Activated CD8-positive, alpha-beta memory T cell treated with anti-CD3 and anti-CD28 coated beads, Interleukin-2, amount 50 U/mL, for 4 hours (primary cell): ENCODE results near the gene STXBP5.

ENCODE experiments used
- DNase-seq: peaks from one replicate; pipeline ENCODE4 v3.0.0-alpha.2; 2020

STXBP5 gene

GRCh38 chr6:147204060-147204785 is at the start of gene STXBP5:
Gene STXBP5, plus strand, starts transcription at chr6:147204417. Its CDS starts 116 bp downstream, at chr6:147204533.
- DNase-seq = peak; percentile 48

GRCh38 chr6:147154454-147154853 is 49.8 kb upstream of the STXBP5 start:
- no peak for DNase-seq

DNA sequence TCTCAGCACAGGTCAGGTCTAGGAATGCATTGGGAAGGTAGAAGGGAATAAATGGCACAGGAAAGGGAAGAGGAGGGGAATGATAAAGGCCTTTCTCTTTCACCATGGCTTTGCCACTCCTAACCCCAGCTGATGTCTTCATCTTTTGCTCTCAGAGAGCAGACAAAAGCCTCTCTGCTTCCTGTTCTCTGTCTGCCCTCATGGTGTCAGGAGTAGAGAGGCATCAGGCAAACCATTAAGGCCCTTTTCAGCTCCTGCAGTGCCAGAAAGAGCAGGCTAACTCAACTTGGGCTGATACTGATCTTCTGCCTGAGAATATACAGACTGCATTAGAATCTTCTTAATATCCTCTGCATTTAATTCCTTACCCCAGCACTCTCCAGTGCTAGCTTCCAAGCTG is 48.0 kb upstream of the STXBP5 start:
- DNase-seq = no peak

DNA sequence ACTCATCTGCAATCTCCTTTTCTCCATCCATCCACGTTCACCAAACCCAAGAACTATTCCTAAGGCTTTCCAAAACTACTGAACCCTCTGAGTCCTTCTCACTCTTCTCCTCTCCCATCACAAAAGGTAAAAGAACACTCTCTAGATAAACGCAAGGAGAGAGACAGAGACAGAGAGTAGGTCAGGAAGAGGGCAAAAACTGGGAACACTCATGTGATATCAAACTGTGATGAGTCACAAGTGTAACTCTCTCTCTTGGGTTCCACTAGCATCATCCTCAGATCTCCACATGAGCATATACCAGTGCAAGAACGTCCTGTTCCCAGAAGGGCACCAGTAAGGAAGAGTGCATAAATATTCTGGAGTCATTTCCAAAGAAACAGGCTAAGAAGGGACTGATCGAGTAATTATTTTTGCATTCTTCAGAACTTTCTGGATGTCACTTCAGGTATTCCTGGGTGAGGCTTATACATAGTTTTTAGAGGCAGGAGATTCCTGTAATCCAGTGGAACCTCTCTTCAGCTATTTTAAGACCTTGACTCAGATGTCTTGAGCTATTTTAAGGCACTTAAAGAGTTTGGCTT is 47.3 kb upstream of the STXBP5 start:
- no peak for DNase-seq

GRCh38 chr6:147157930-147158329 is 46.3 kb upstream of the STXBP5 start:
- no peak for DNase-seq

- no peak for DNase-seq
These were observed 45.3 kb upstream of the STXBP5 start for GRCh38 chr6:147158881-147159280.

DNA sequence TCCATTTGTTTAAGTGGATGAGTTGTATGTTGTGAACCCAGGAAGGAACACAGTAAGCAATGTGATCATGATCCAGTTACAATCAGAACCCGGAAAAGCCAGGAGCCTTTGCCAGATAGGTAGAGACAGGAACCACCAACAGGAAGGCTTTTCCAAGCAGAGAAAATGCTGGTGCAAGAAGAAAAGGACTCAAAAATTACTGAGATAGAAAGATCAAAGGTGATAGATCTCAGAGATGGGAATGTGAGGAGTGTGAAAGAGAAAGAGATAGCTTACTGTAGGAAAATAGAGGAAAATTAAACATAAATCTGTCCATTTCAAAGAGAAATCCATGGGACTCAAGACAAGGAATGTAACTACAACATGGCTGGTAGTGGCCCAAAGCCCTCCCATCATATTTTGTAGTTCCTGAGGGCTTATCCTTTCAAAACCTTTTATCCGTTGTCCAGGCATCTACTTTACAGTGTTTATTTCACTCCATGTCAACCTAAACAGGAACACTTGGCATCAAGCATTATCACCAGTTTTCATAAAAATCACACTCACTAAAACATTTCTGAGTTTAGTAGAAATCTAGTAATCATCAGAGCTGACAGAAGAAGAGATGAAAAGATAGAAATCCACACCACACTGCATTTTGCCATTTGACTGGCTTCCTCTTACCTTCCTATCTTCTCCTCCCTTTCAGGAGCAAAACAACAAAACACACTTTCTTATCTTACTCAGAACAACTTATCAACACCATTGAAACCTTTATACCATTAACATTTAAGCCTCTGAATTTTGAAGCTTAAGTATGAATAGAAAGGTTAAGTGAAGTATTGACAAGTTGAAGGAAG is 44.5 kb upstream of the STXBP5 start:
- DNase-seq = no peak

- no peak for DNase-seq
These were observed 43.6 kb upstream of the STXBP5 start for GRCh38 chr6:147160593-147160992.

DNA sequence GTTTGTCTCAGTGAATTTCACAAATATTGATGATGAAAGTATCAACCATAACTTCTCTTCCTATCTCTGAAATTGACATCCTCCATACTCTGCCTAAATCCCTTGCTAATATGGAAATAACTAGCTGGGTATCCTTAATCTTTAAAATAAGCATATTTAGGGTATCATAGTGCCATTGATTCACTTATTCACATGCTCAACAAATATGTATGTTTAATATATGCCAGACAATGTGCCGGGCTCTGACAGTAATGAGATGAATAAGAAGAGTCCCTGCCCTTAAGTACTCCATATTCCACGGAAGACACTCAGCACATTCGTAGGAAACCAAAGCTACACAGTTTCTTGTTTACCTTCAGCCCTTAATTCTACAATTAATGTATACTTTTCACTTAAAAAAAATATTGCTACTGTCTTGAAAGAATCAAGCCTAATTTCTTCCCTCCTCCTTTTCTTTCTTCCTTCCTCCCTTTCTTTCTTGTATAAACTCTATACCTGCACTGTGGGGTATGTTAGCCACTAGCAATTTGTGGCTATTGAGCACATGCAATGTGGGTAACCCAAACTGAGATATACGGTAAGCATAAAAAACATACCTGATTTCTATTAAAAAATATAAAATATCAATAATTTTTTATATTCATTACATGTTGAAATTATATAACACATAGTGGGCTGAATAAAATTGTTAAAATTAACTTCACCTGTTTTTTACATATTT is 42.8 kb upstream of the STXBP5 start:
- no peak for DNase-seq

GRCh38 chr6:147161974-147162495 is 42.2 kb upstream of the STXBP5 start:
- no peak for DNase-seq

DNA sequence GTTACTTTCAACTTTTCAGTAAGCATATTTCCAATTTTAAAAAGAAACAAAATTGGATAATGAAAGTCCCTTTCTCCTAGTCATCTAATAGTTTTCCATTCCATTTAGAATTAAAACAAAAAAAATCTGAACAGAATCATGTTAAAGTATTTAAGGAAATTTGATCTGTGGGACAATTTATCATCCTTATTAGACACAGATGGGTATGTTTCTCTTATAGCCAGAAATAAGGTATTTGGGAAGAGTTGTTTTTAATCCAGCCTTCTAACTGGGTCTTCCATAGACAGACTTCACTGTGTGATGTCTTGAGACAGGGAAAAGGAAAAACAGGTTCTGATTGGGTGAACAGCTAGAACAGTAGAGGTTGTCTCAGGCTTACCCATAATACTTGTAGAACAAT is 39.5 kb upstream of the STXBP5 start:
- no peak for DNase-seq

DNA sequence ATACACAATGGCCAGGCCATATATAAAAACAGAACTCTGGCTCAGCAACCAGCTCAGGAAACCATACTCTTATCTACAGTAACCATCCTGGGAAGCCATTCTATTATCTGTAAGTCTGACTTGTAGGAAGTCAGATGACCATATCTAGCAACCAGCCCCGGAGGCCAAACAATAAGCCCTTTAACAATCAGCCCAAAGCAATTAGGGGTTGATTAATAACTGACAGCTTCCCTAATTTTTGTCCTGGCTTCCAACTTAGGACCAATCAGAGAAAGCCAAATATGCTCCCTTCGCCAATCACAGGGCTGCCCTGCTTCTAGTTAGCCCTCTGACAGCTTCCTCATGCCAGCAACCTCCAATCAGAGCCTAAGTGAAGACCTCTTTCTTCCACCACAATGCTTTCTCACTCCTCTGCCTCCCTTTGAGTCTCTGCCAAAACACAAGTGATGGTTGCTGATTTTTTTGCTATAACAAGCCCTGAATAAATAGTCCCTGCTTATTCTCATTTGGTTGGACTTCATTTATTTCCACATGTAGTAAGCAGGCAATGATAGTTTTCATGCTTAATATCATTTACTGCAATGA is 37.8 kb upstream of the STXBP5 start:
- DNase-seq = no peak

DNA sequence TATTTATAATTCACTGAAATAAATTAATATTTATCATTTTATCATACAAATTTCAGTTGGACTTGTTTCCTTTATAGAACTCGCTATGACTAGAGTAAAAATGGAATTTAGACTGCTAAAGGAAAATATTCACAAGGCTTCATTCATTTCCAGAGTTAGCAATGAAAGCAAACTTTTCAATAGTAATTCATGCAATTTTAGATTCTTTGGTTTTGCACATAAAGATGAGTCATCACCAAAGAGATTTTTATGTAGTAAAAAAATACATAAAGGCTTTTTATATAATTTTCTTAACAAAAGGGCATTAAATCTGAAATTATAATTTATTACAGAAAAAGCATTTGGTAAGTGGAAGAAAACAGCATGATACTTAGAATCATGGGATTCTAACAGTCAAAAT is 37.2 kb upstream of the STXBP5 start:
- no peak for DNase-seq

- no peak for DNase-seq
These were observed 36.4 kb upstream of the STXBP5 start for GRCh38 chr6:147167576-147168461.

GRCh38 chr6:147169529-147169928 is 34.7 kb upstream of the STXBP5 start:
- no peak for DNase-seq

DNA sequence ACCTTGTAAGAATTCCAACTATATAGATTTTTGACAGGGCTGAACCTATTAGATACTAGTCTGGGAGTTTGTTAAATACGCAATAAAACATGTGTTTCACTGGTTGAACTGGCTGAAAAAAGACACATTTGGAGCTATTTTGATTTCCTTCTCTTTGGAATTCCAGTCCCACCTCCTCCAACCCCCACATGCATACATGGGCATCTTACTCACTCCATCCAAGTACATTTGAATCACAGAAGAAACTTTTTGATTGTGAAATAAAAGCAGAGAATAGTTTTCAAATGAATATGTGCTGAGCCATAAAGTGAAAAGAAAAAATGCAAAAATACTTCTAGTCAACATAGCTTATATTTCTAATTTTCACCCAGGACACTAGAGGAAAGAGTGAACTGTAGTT is 33.9 kb upstream of the STXBP5 start:
- DNase-seq = no peak

DNA sequence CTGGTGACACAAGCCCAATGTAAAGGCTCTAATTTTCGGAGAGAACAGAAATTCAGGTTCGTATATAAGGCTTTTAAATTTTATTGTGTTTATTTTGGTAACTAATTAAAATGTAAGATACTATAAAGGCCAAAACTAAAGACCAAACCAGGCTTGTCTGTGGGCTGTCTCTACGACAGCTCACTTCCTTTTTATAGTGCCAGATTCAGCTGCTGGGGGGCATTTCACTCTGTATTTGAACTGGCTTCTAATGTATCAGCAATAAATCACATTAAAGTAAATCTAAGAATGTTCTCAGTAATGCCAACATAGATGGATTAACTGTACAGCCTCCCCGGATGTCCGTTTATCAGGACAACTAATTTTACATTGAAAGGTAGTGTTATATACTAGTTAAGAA is 31.1 kb upstream of the STXBP5 start:
- no peak for DNase-seq

- DNase-seq = no peak
These were observed 30.4 kb upstream of the STXBP5 start for GRCh38 chr6:147173675-147174308.

- no peak for DNase-seq
These were observed 27.4 kb upstream of the STXBP5 start for GRCh38 chr6:147176795-147177194.

GRCh38 chr6:147177286-147177685 is 26.9 kb upstream of the STXBP5 start:
- DNase-seq = no peak

DNA sequence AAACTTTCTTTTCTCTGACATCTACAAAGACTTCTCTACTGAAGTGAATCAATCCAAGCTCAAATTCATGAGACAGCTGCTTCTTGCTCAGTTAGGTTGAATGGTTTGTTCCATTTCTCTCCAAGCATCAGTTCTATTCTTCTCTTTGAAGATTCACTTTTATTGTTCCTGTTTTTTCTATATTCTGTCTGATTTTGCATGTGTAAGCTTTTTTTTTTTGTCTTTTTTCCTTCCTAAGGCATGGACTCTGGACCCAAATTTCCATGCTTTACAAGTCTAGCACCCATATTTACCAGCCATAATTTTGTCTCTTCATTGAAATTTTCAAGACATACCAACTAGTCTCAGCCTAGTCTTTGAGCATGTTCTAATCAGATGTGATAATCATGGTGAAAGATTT is 25.9 kb upstream of the STXBP5 start:
- DNase-seq = no peak
